WTC11 (cell line): ENCODE results near the gene ZNF407. TPM values are rescaled to one million over a fixed set of nuclear protein-coding genes. Genes with fewer than 3 reads are reported as not detected.

Experiments used
- ATAC-seq: fragments of 200-7000 bp; cut with Tn5 transposase; 2 replicates; pipeline ENCODE4 v1.10.0; 2021; ENCODE audit warnings: mild to moderate bottlenecking, moderate library complexity
- CTCF ChIA-PET: fragments of 300-600 bp; sonication (Branson Sonifier 250); formaldehyde crosslinking; loops from one replicate; lab custom pipeline; 2021; ENCODE audit warnings: antibody characterized with exemption; lab: Charles Lee
- POLR2A ChIA-PET: fragments of 350-600 bp; sonication (Branson Sonifier 250); formaldehyde crosslinking; loops from one replicate; lab custom pipeline; 2021; ENCODE audit warnings: antibody characterized with exemption; lab: Charles Lee
- DNase-seq: peaks from one replicate; pipeline ENCODE4 v3.0.0; 2021; ENCODE audit warnings: low spot score
- H3K27ac Mint-ChIP-seq: 2 replicates; pipeline ENCODE4 v1.8.0; 2021; ENCODE audit warnings: mixed read lengths
- H3K27me3 Mint-ChIP-seq: 2 replicates; pipeline ENCODE4 v1.8.0; 2021; ENCODE audit warnings: low read depth, mild to moderate bottlenecking, moderate library complexity, mixed read lengths
- H3K36me3 Mint-ChIP-seq: 2 replicates; pipeline ENCODE4 v1.8.0; 2021; ENCODE audit warnings: mixed read lengths
- H3K4me1 Mint-ChIP-seq: 2 replicates; pipeline ENCODE4 v1.8.0; 2022; ENCODE audit warnings: mixed read lengths
- H3K4me3 Mint-ChIP-seq: 2 replicates; pipeline ENCODE4 v1.8.0; 2021; ENCODE audit warnings: mild to moderate bottlenecking, moderate library complexity, mixed read lengths
- H3K9me3 Mint-ChIP-seq: 2 replicates; pipeline ENCODE4 v1.8.0; 2021; ENCODE audit warnings: mixed read lengths
- CBFB ChIP-seq: sonication (generic); formaldehyde crosslinking; IDR thresholded peaks from 2 replicates; pipeline ENCODE4 v1.8.1; 2022; ENCODE audit warnings: mild to moderate bottlenecking, low read depth, missing genetic modification reagents
- E2F1 ChIP-seq: sonication (generic); formaldehyde crosslinking; IDR thresholded peaks from 2 replicates; pipeline ENCODE4 v1.8.0; 2022; ENCODE audit warnings: mild to moderate bottlenecking, missing genetic modification reagents
- ELF4 ChIP-seq: sonication (generic); formaldehyde crosslinking; IDR thresholded peaks from 2 replicates; pipeline ENCODE4 v1.8.1; 2022; ENCODE audit warnings: low read depth, mild to moderate bottlenecking, moderate library complexity, missing genetic modification reagents
- FOXJ3 ChIP-seq: sonication (generic); formaldehyde crosslinking; IDR thresholded peaks from 2 replicates; pipeline ENCODE4 v1.9.0; 2021; ENCODE audit warnings: missing genetic modification reagents, mild to moderate bottlenecking, borderline replicate concordance
- FOXP1 ChIP-seq: sonication (generic); formaldehyde crosslinking; IDR thresholded peaks from 2 replicates; pipeline ENCODE4 v1.8.0; 2022; ENCODE audit warnings: missing genetic modification reagents, mild to moderate bottlenecking, moderate library complexity, borderline replicate concordance
- GRHL2 ChIP-seq: fragments of 250-450 bp; sonication (Bioruptor Pico); IDR thresholded peaks from 2 replicates; pipeline ENCODE4 v1.8.0; 2022; ENCODE audit warnings: mild to moderate bottlenecking, moderate library complexity; ENCODE audit not compliant: insufficient replicate concordance, severe bottlenecking
- HMGA2 ChIP-seq: fragments of 250-450 bp; sonication (Bioruptor Pico); IDR thresholded peaks from 2 replicates; pipeline ENCODE4 v1.4.0; 2021; ENCODE audit warnings: mild to moderate bottlenecking, moderate library complexity
- JAZF1 ChIP-seq: fragments of 250-450 bp; sonication (Bioruptor Pico); IDR thresholded peaks from 2 replicates; pipeline ENCODE4 v1.9.0; 2021; ENCODE audit warnings: moderate library complexity, mild to moderate bottlenecking, inconsistent platforms
- JUN ChIP-seq: sonication (generic); formaldehyde crosslinking; IDR thresholded peaks from 2 replicates; pipeline ENCODE4 v1.8.0; 2023; ENCODE audit warnings: mild to moderate bottlenecking, missing genetic modification reagents
- NFYB ChIP-seq: sonication (generic); formaldehyde crosslinking; conservative IDR thresholded peaks from 2 replicates; pipeline ENCODE4 v1.8.0; 2022; ENCODE audit warnings: low read depth, missing genetic modification reagents
- SOX15 ChIP-seq: fragments of 250-450 bp; sonication (Bioruptor Pico); IDR thresholded peaks from 2 replicates; pipeline ENCODE4 v1.9.0; 2021; ENCODE audit warnings: mild to moderate bottlenecking
- TCF7 ChIP-seq: sonication (generic); formaldehyde crosslinking; IDR thresholded peaks from 2 replicates; pipeline ENCODE4 v1.8.0; 2022; ENCODE audit warnings: mild to moderate bottlenecking, low read depth, missing genetic modification reagents, moderate library complexity
- TEAD1 ChIP-seq: sonication (generic); formaldehyde crosslinking; IDR thresholded peaks from 2 replicates; pipeline ENCODE4 v1.8.0; 2022; ENCODE audit warnings: mild to moderate bottlenecking, missing genetic modification reagents
- ZNF219 ChIP-seq: sonication (generic); formaldehyde crosslinking; IDR thresholded peaks from 2 replicates; pipeline ENCODE4 v1.8.0; 2023; ENCODE audit warnings: missing genetic modification reagents, mild to moderate bottlenecking, borderline replicate concordance
- ZNF317 ChIP-seq: sonication (generic); formaldehyde crosslinking; IDR thresholded peaks from 2 replicates; pipeline ENCODE4 v1.8.1; 2023; ENCODE audit warnings: low read depth, mild to moderate bottlenecking, moderate library complexity, missing genetic modification reagents, borderline replicate concordance
- ZNF396 ChIP-seq: fragments of 250-450 bp; sonication (Bioruptor Pico); IDR thresholded peaks from 2 replicates; pipeline ENCODE4 v1.8.0; 2021; ENCODE audit warnings: mild to moderate bottlenecking, moderate library complexity, borderline replicate concordance
- ZNF532 ChIP-seq: fragments of 250-450 bp; sonication (Bioruptor Pico); IDR thresholded peaks from 2 replicates; pipeline ENCODE4 v1.9.0; 2021; ENCODE audit warnings: mild to moderate bottlenecking, borderline replicate concordance
- ZNF671 ChIP-seq: fragments of 250-450 bp; sonication (Bioruptor Pico); IDR thresholded peaks from 2 replicates; pipeline ENCODE4 v1.8.0; 2021; ENCODE audit warnings: mild to moderate bottlenecking
- total RNA-seq: library from RNA; stranded (reverse); gene quantifications from 3 replicates; pipeline ENCODE4 v1.2.3, GENCODE V29; 2021
- TF ChIP-seq, protein P1 (sequence below): fragments of 250-450 bp; sonication (Bioruptor Pico); IDR thresholded peaks from 2 replicates; pipeline ENCODE4 v2.1.2; 2022; ENCODE audit warnings: mild to moderate bottlenecking, moderate library complexity
- TF ChIP-seq, protein P2 (sequence below): sonication (generic); formaldehyde crosslinking; IDR thresholded peaks from 2 replicates; pipeline ENCODE4 v1.8.1; 2023; ENCODE audit warnings: mild to moderate bottlenecking, missing genetic modification reagents
- TF ChIP-seq, protein P3 (sequence below): sonication (generic); formaldehyde crosslinking; IDR thresholded peaks from 2 replicates; pipeline ENCODE4 v1.8.1; 2023; ENCODE audit warnings: mild to moderate bottlenecking, missing genetic modification reagents, moderate library complexity

The ZNF407 gene
- total RNA-seq, 1 experiment from 2014 or later, result 6.5 TPM

DNA sequence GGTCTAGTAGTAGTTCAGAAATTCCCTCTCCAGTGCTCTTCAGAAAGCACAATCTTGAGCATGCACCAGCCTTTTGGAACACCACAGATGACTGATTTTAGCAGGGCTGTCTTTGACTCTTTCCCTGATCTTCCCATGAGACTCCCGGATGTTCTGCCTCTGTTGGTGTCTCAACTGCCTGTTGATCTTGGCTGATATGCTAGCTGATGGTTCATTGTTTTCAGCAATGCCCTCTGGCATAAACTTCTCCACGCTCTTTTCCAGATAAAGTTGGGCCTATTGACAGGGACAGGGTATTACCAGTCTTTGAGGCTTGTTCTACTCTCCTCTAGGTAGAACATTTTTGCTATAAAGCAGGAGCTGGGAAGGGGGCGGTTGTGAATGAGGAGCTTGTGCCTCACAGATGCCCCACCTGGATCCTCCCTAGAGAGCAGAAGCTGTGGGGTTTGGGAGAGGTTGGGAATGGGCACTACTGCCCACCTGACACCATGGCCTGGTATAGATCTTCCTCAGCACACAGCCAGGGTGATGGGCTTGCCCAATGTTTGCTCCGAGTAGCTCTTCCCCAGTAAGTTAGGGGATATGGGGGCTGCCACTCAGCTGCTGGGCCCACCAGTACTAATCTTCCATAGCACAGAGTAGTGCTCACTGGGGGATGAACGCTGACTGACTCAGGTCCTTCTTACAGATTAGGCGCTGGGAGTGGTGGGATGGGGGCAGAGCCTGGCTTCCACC lies 500.0 kb downstream of the ZNF407 start:
- CTCF ChIA-PET, result no interaction called here
- POLR2A ChIA-PET, result interaction anchor here (0.5 kb wide), 1 partner anchor 138 kb away, joined by 3 read pairs; no protein-coding TSS in a partner anchor
- TF ChIP-seq GRHL2 (CRISPR knock-in tag), result no peak
- TF ChIP-seq FOXJ3 (CRISPR knock-in tag), result no peak
- TF ChIP-seq, protein P1, sequence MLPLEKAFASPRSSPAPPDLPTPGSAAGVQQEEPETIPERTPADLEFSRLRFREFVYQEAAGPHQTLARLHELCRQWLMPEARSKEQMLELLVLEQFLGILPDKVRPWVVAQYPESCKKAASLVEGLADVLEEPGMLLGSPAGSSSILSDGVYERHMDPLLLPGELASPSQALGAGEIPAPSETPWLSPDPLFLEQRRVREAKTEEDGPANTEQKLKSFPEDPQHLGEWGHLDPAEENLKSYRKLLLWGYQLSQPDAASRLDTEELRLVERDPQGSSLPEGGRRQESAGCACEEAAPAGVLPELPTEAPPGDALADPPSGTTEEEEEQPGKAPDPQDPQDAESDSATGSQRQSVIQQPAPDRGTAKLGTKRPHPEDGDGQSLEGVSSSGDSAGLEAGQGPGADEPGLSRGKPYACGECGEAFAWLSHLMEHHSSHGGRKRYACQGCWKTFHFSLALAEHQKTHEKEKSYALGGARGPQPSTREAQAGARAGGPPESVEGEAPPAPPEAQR (CRISPR knock-in tag), result no peak
- no peak for TF ChIP-seq TCF7 (CRISPR knock-in tag)
- TF ChIP-seq ZNF317, result no peak
- TF ChIP-seq ZNF219 (CRISPR knock-in tag), result no peak
- TF ChIP-seq CBFB, result no peak
- no peak for TF ChIP-seq JUN
- no peak for TF ChIP-seq ELF4 (CRISPR knock-in tag)
- TF ChIP-seq HMGA2, result no peak
- TF ChIP-seq ZNF532 (CRISPR knock-in tag), result no peak
- no peak for TF ChIP-seq E2F1 (CRISPR knock-in tag)
- DNase-seq (no peak), ATAC-seq (no peak)
- Mint-ChIP-seq H3K27ac (no peak overlapping the region), H3K4me1 (peaks cover 8% of the 10 kb centered on the region), H3K36me3 (peaks cover 20% of the 10 kb centered on the region), H3K4me3 (no peak overlapping the region), H3K9me3 (peaks cover 42% of the 10 kb centered on the region), H3K27me3 (peaks cover 5% of the 10 kb centered on the region; the same call in 1 of the 2 replicates)

- DNase-seq (no peak), ATAC-seq (no peak)
- CTCF ChIA-PET, result no interaction called here
- no peak overlapping the region for H3K27ac Mint-ChIP-seq
- POLR2A ChIA-PET, result no interaction called here
- H3K27me3 Mint-ChIP-seq, result peaks cover 5% of the 10 kb centered on the region; the same call in 1 of the 2 replicates
- peaks cover 35% of the 10 kb centered on the region for H3K9me3 Mint-ChIP-seq
- peaks cover 20% of the 10 kb centered on the region for H3K36me3 Mint-ChIP-seq
- no peaks in the 10 kb centered on the region for H3K4me1 Mint-ChIP-seq
- TF ChIP-seq JAZF1 (CRISPR knock-in tag), result no peak
- no peak overlapping the region for H3K4me3 Mint-ChIP-seq
Observed at GRCh38 chr18:75100832-75101630, 503.4 kb downstream of the ZNF407 start.

DNA sequence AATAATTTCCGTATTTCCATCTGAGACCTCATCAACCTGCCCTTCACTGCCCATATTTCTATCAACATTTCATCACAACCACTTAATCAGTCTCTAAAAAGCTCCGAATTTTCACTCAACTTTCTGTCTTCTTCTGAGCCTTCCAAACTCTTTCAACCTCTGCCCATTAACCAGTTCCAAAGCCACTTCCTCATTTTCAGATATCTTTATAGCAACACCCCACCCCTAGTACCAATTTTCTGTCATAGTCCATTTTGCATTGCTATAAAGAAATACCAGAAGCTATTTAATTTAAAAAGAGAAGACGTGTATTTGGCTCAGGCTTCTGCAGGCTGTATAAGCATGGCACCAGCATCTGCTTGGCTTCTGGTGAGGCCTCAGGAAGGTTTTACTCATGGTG lies 504.2 kb downstream of the ZNF407 start:
- Mint-ChIP-seq H3K27ac (no peak overlapping the region), H3K9me3 (peaks cover 35% of the 10 kb centered on the region), H3K36me3 (peaks cover 20% of the 10 kb centered on the region), H3K4me3 (no peak overlapping the region), H3K4me1 (no peaks in the 10 kb centered on the region), H3K27me3 (peaks cover 5% of the 10 kb centered on the region; the same call in 1 of the 2 replicates)
- ChIA-PET POLR2A (no interaction called here), CTCF (no interaction called here)
- no peak for ATAC-seq
- DNase-seq, result no peak
- TF ChIP-seq ZNF396 (CRISPR knock-in tag), result no peak
- no peak for TF ChIP-seq ZNF671 (CRISPR knock-in tag)
- TF ChIP-seq FOXP1 (CRISPR knock-in tag), result no peak
- no peak for TF ChIP-seq E2F1 (CRISPR knock-in tag)
- no peak for TF ChIP-seq TEAD1 (CRISPR knock-in tag)
- TF ChIP-seq SOX15 (CRISPR knock-in tag), result no peak
- TF ChIP-seq NFYB, result no peak
- TF ChIP-seq, protein P2, sequence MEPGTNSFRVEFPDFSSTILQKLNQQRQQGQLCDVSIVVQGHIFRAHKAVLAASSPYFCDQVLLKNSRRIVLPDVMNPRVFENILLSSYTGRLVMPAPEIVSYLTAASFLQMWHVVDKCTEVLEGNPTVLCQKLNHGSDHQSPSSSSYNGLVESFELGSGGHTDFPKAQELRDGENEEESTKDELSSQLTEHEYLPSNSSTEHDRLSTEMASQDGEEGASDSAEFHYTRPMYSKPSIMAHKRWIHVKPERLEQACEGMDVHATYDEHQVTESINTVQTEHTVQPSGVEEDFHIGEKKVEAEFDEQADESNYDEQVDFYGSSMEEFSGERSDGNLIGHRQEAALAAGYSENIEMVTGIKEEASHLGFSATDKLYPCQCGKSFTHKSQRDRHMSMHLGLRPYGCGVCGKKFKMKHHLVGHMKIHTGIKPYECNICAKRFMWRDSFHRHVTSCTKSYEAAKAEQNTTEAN (CRISPR knock-in tag), result no peak
- TF ChIP-seq, protein P3, sequence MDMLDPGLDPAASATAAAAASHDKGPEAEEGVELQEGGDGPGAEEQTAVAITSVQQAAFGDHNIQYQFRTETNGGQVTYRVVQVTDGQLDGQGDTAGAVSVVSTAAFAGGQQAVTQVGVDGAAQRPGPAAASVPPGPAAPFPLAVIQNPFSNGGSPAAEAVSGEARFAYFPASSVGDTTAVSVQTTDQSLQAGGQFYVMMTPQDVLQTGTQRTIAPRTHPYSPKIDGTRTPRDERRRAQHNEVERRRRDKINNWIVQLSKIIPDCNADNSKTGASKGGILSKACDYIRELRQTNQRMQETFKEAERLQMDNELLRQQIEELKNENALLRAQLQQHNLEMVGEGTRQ (CRISPR knock-in tag), result no peak
